HepG2 (cell line): Measurements from ENCODE around the gene TGM1. TPM values are rescaled to one million over a fixed set of nuclear protein-coding genes. Genes with fewer than 3 reads are reported as not detected.

Source experiments
- ARNT ChIP-seq: fragments of 450-650 bp; IDR thresholded peaks from 2 replicates; pipeline ENCODE4 v1.6.1; 2017
- GABPA ChIP-seq, 2 experiments: IDR thresholded peaks; 2 replicates each; pipeline ENCODE4 v1.6.1; 2011 to 2016; ENCODE audit warnings: low read depth in 2 of 2, low read length in 1 of 2, missing biosample characterization in 1 of 2, missing genetic modification characterization in 1 of 2
- GTF3A ChIP-seq: sonication (generic); formaldehyde crosslinking; conservative IDR thresholded peaks from 2 replicates; pipeline ENCODE4 v1.4.0; 2020; ENCODE audit warnings: mild to moderate bottlenecking, missing genetic modification reagents
- MEIS1 ChIP-seq: sonication (generic); formaldehyde crosslinking; IDR thresholded peaks from 2 replicates; pipeline ENCODE4 v1.9.0; 2021; ENCODE audit warnings: mild to moderate bottlenecking, missing genetic modification reagents, moderate library complexity, borderline replicate concordance
- PAX8 ChIP-seq: sonication (generic); formaldehyde crosslinking; IDR thresholded peaks from 2 replicates; pipeline ENCODE4 v1.8.0; 2022; ENCODE audit warnings: mild to moderate bottlenecking, missing genetic modification reagents, borderline replicate concordance
- TBL1XR1 ChIP-seq: fragments of 150-350 bp; IDR thresholded peaks from 2 replicates; pipeline ENCODE4 v1.6.1; 2014; ENCODE audit warnings: borderline replicate concordance, low read length; ENCODE audit not compliant: partially characterized antibody
- ZBTB42 ChIP-seq: sonication (generic); formaldehyde crosslinking; IDR thresholded peaks from 2 replicates; pipeline ENCODE4 v1.5.0; 2020; ENCODE audit warnings: mild to moderate bottlenecking, missing genetic modification reagents
- ZMYM3 ChIP-seq: sonication (generic); formaldehyde crosslinking; IDR thresholded peaks from 2 replicates; pipeline ENCODE4 v1.5.1; 2020; ENCODE audit warnings: mild to moderate bottlenecking, missing genetic modification reagents
- ZNF430 ChIP-seq: sonication (generic); formaldehyde crosslinking; IDR thresholded peaks from 2 replicates; pipeline ENCODE4 v1.9.0; 2021; ENCODE audit warnings: mild to moderate bottlenecking, missing genetic modification reagents
- ZNF451 ChIP-seq: sonication (generic); formaldehyde crosslinking; IDR thresholded peaks from 2 replicates; pipeline ENCODE4 v1.5.0; 2020; ENCODE audit warnings: mild to moderate bottlenecking, missing genetic modification reagents
- ZNF510 ChIP-seq: sonication (generic); formaldehyde crosslinking; IDR thresholded peaks from 2 replicates; pipeline ENCODE4 v1.4.0; 2020; ENCODE audit warnings: low read depth, mild to moderate bottlenecking, missing genetic modification reagents
- ZNF564 ChIP-seq: sonication (generic); formaldehyde crosslinking; IDR thresholded peaks from 2 replicates; pipeline ENCODE4 v1.8.1; 2023; ENCODE audit warnings: mild to moderate bottlenecking, missing genetic modification reagents
- ZNF572 ChIP-seq: sonication (generic); formaldehyde crosslinking; IDR thresholded peaks from 2 replicates; pipeline ENCODE4 v1.5.1; 2020; ENCODE audit warnings: mild to moderate bottlenecking, missing genetic modification reagents
- ZNF713 ChIP-seq: sonication (generic); formaldehyde crosslinking; IDR thresholded peaks from 2 replicates; pipeline ENCODE4 v1.4.0; 2020; ENCODE audit warnings: mild to moderate bottlenecking, missing genetic modification reagents
- ZNF724P ChIP-seq: sonication (generic); formaldehyde crosslinking; IDR thresholded peaks from 2 replicates; pipeline ENCODE4 v1.8.0; 2022; ENCODE audit warnings: missing genetic modification reagents, borderline replicate concordance
- polyA plus RNA-seq, 8 experiments: library from polyadenylated mRNA; depleted of rRNA in 3 of 8; stranded (reverse) in 7 of 8; unstranded in 1 of 8; fragments of >200 nt; fragmentation: Illumina TruSeq in 4 of 8; extraction: Trizol in 4 of 8; gene quantifications; 2 replicates each; pipeline versions ENCODE4 v1.2.1 to v1.2.3, GENCODE V29; 2011 to 2016; ENCODE audit warnings: low read depth in 4 of 8, missing spikeins in 1 of 8, mixed read lengths in 1 of 8; ENCODE audit not compliant: insufficient read depth in 1 of 8
- total RNA-seq, 5 experiments: library from RNA; depleted of rRNA; stranded (reverse); fragments of >200 nt; fragmentation: Illumina TruSeq; extraction: Trizol; gene quantifications; 2 replicates each; pipeline ENCODE4 v1.2.3, GENCODE V29; 2016; ENCODE audit warnings: low read depth in 1 of 5
- TF ChIP-seq, protein P1 (sequence below): sonication (generic); formaldehyde crosslinking; IDR thresholded peaks from 2 replicates; pipeline ENCODE4 v1.8.1; 2023; ENCODE audit warnings: mild to moderate bottlenecking, moderate library complexity, missing genetic modification reagents
- TF ChIP-seq, protein P2 (sequence below): sonication (generic); formaldehyde crosslinking; IDR thresholded peaks from 2 replicates; pipeline ENCODE4 v1.4.0; 2020; ENCODE audit warnings: missing genetic modification reagents
- TF ChIP-seq, protein P3 (sequence below): sonication (generic); formaldehyde crosslinking; IDR thresholded peaks from 2 replicates; pipeline ENCODE4 v1.8.0; 2022; ENCODE audit warnings: missing genetic modification reagents, mild to moderate bottlenecking, inconsistent platforms, borderline replicate concordance
- TF ChIP-seq, protein P4 (sequence below): sonication (generic); formaldehyde crosslinking; IDR thresholded peaks from 2 replicates; pipeline ENCODE4 v1.4.0; 2020; ENCODE audit warnings: mild to moderate bottlenecking, missing genetic modification reagents
- TF ChIP-seq, protein P5 (sequence below): sonication (generic); formaldehyde crosslinking; conservative IDR thresholded peaks from 2 replicates; pipeline ENCODE4 v1.5.0; 2020; ENCODE audit warnings: missing genetic modification reagents

Gene TGM1
- total and polyA plus RNA-seq, 2 of the 13 experiments (the other 11 are each of a cell fraction or from before 2014, with no cell fraction given): 3.2 to 10.6 TPM

DNA sequence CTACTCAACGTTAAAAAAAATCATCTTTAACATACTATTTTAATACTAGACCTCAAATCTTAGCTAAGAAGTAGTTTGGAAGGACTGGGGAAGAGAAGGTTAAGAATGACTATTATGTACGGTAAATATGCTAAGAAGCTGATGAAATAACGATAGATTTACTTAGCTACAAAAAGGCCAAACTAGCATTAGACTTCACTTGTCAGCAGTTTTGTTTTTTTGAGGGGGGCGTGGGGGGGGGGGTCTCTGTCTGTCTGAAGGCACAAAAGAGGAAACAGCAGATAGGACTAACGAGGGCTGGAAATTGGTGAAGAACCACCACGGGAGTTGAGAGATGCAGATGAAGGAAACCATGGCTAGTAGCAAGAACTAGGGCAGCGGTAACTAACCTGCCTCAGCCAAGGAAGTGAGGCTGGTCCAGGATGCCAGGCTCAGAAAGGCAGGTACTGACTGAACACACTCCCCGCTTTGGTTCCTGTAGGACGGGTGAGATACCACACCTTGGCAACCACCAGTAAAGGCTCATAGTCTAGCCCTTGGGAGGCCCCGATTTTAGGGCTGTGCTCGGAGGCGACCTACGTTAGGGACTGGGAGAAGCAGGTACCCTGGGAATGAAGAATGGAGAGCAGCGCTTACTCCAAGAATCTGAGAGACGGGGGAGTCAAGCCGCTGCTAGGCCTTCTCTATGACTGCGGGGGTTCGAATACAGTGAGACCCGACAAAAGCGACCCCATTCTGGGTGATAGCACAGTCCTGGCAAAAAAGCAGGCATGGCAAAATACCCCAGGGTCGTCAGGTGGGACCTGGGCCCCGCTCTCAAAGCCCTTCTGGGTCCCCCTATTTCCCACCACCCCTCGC, 31.5 kb downstream of the TGM1 start (continued):
- TF ChIP-seq, protein P1, sequence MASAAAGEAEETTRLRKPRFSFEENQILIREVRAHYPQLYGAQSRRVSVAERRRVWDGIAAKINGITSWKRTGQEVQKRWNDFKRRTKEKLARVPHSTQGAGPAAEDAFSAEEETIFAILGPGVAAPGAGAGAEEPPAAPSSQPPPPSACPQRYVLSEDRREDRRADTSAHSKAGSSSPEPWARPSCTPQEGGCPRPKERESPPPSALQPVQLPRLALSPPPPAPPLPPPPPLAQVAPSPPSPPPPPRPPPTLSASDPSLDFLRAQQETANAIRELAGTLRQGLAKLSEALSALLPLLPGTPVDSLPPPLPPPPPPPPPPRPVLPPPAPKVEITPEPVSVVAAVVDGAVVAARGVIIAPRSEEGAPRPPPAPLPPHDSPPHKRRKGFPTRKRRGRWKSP (CRISPR knock-in tag): no peak
- TF ChIP-seq ZNF564 (CRISPR knock-in tag) (no peak), ZNF572 (no peak), ZNF430 (no peak; the same call in 1 of the 2 replicates), MEIS1 (CRISPR knock-in tag) (peak; percentile 22), ZBTB42 (CRISPR knock-in tag) (0 out of 2 replicates have a peak, but pooled peaks have one; percentile 22), ARNT (no peak), TBL1XR1 (peak; percentile 30), ZNF713 (CRISPR knock-in tag) (no peak; the same call in 1 of the 2 replicates), PAX8 (CRISPR knock-in tag) (peak; percentile 61; the same call in 1 of the 2 replicates), ZNF451 (CRISPR knock-in tag) (peak; percentile 33; the same call in 1 of the 2 replicates), GTF3A (CRISPR knock-in tag) (0 out of 2 replicates have a peak, but pooled peaks have one; percentile 94), ZNF510 (CRISPR knock-in tag) (0 out of 2 replicates have a peak, but pooled peaks have one; percentile 68), ZNF724P (CRISPR knock-in tag) (0 out of 2 replicates have a peak, but pooled peaks have one; percentile 84), ZMYM3 (peak; percentile 59; the same call in 1 of the 2 replicates), GABPA (IDR thresholded peaks at IDR 0.05; ENCODE audit: low read depth, low read length) (no peak), GABPA (CRISPR knock-in tag; IDR thresholded peaks at IDR 0.05; ENCODE audit: low read depth) (no peak)
- TF ChIP-seq, protein P2, sequence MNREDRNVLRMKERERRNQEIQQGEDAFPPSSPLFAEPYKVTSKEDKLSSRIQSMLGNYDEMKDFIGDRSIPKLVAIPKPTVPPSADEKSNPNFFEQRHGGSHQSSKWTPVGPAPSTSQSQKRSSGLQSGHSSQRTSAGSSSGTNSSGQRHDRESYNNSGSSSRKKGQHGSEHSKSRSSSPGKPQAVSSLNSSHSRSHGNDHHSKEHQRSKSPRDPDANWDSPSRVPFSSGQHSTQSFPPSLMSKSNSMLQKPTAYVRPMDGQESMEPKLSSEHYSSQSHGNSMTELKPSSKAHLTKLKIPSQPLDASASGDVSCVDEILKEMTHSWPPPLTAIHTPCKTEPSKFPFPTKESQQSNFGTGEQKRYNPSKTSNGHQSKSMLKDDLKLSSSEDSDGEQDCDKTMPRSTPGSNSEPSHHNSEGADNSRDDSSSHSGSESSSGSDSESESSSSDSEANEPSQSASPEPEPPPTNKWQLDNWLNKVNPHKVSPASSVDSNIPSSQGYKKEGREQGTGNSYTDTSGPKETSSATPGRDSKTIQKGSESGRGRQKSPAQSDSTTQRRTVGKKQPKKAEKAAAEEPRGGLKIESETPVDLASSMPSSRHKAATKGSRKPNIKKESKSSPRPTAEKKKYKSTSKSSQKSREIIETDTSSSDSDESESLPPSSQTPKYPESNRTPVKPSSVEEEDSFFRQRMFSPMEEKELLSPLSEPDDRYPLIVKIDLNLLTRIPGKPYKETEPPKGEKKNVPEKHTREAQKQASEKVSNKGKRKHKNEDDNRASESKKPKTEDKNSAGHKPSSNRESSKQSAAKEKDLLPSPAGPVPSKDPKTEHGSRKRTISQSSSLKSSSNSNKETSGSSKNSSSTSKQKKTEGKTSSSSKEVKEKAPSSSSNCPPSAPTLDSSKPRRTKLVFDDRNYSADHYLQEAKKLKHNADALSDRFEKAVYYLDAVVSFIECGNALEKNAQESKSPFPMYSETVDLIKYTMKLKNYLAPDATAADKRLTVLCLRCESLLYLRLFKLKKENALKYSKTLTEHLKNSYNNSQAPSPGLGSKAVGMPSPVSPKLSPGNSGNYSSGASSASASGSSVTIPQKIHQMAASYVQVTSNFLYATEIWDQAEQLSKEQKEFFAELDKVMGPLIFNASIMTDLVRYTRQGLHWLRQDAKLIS: peak; percentile 3; the same call in 1 of the 2 replicates
- TF ChIP-seq, protein P3, sequence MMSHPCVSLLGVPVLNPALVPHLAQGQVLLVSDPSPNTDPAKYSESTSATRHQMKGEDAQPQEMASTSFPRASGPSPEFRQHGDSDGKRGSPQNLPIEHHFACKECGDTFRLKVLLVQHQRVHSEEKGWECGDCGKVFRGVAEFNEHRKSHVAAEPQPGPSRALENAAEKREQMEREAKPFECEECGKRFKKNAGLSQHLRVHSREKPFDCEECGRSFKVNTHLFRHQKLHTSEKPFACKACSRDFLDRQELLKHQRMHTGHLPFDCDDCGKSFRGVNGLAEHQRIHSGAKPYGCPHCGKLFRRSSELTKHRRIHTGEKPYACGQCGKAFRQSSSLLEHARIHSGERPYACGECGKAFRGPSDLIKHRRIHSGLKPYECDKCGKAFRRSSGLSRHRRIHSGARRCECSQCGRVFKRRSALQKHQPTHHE: 0 out of 2 replicates have a peak, but pooled peaks have one; percentile 36
- TF ChIP-seq, protein P4, sequence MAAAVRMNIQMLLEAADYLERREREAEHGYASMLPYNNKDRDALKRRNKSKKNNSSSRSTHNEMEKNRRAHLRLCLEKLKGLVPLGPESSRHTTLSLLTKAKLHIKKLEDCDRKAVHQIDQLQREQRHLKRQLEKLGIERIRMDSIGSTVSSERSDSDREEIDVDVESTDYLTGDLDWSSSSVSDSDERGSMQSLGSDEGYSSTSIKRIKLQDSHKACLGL: no peak; the same call in 1 of the 2 replicates
- TF ChIP-seq, protein P5, sequence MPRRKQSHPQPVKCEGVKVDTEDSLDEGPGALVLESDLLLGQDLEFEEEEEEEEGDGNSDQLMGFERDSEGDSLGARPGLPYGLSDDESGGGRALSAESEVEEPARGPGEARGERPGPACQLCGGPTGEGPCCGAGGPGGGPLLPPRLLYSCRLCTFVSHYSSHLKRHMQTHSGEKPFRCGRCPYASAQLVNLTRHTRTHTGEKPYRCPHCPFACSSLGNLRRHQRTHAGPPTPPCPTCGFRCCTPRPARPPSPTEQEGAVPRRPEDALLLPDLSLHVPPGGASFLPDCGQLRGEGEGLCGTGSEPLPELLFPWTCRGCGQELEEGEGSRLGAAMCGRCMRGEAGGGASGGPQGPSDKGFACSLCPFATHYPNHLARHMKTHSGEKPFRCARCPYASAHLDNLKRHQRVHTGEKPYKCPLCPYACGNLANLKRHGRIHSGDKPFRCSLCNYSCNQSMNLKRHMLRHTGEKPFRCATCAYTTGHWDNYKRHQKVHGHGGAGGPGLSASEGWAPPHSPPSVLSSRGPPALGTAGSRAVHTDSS (CRISPR knock-in tag): no peak
